Duodenal mucosa (tissue), 2 donors: Measurements from ENCODE around the gene SPPL3.

Experiments
- H3K27ac ChIP-seq: one replicate; pipeline ENCODE4 v1.7.0; 2013; ENCODE audit warnings: low read depth, low read length
- H3K27me3 ChIP-seq, 2 donors: one replicate each; pipeline ENCODE4 v1.7.0; 2013; ENCODE audit warnings: low read length in 2 of 2, control low read depth in 1 of 2; ENCODE audit not compliant: insufficient read depth in 2 of 2, control insufficient read depth in 1 of 2
- H3K36me3 ChIP-seq, 2 donors: one replicate each; pipeline ENCODE4 v1.7.0; 2013; ENCODE audit warnings: low read length in 2 of 2, control low read depth in 1 of 2; ENCODE audit not compliant: insufficient read depth in 2 of 2, control insufficient read depth in 1 of 2
- H3K4me1 ChIP-seq, 2 donors: one replicate each; pipeline ENCODE4 v1.7.0; 2013; ENCODE audit warnings: low read length in 2 of 2, control low read depth in 1 of 2; ENCODE audit not compliant: insufficient read depth in 2 of 2, control insufficient read depth in 1 of 2
- H3K4me3 ChIP-seq, 2 donors: one replicate each; pipeline ENCODE4 v1.7.0; 2013; ENCODE audit warnings: low read length in 2 of 2, low read depth in 1 of 2
- H3K9ac ChIP-seq, 2 donors: one replicate each; pipeline ENCODE4 v1.7.0; 2013; ENCODE audit warnings: low read length in 2 of 2, low read depth in 1 of 2
- H3K9me3 ChIP-seq, 2 donors: one replicate each; pipeline ENCODE4 v1.7.0; 2013; ENCODE audit warnings: low read length in 2 of 2, control low read depth in 1 of 2; ENCODE audit not compliant: control insufficient read depth in 1 of 2

SPPL3 gene

DNA sequence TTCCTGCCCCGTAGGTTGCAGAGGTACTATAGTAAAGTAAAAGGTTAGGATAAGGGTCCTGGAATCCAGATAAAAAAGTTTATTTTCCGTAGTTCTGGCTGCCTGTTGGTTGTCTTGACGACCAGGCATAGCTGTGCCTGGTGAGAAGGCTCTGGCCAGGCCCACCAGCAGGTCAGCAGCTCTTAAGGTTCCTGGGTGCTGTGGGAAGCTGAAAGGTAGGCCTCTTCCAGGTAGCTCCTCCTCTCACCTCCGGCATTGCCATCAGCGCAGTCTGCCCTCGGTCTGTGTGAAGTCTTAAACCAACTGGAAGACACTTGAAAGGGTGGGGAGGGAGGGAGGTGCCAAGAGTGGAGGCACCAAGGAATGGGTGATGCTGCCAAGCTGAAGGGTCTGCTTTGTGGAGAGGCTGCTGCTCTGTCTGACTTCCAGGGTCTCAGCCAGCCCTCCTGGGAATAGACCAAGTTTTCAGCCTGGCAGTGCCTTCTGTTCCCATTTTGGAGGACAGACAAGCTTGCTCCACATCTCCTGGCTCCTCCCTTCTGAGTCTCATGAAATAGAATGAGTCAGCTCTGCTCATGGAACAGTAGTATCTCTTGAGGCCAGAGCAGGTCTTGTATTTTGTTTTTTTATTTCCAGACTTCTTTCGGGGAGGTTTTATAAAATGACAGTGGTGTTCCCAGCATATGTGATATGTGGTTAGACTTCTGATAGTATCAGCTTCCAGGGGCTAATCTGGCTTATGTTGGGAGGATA is 183.7 kb downstream of the SPPL3 start:
- Histone ChIP-seq H3K4me3 (no peak overlapping the region), H3K27ac (no peak overlapping the region), H3K4me1 (peaks cover 34 to 47% of the 10 kb centered on the region in 2 donors), H3K9ac (peak overlapping the region; percentile 33), H3K36me3 (peaks cover 28 to 66% of the 10 kb centered on the region in 2 donors), H3K9me3 (no peaks in the 10 kb centered on the region), H3K27me3 (no peaks in the 10 kb centered on the region)

DNA sequence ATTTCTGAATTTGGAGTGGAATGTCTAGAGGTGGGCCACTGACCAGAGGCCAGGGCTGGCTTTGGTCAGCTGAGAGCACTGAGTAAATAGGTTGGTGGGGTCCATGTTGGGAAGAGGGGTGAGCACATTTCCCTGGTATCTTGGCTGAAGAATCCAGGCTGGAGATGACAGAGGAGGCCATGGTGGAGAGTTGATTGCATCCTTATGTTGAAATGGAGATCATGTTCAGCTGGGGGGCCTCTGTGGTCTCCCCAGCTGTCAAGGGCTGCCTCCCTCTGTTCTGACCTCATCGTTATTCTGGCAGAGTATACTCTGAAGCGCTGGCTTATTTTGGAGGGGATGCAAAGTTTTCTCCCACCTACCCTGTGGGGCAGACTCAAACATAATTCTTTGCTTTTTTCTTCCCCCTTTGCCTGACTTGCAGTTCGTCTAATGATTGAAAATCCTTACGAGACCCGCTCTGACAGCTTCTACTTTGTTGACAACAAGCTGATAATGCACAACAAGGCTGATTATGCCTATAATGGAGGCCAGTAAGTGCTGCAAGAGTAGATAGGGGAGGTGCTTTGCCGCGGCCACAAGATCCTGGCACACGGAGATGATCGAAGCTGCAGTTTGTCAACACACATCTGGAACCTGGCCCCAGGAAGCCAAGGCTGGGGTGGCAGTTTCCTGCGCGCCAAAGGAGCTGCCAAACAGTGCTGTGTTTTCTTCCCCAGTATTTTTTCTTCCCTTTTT is 184.5 kb downstream of the SPPL3 start:
- peak overlapping the region; percentile 19 to 48 for H3K4me3 ChIP-seq
- peak overlapping the region; percentile 54 for H3K27ac ChIP-seq
- H3K9ac ChIP-seq = peak overlapping the region; percentile 33
- no peaks in the 10 kb centered on the region for H3K9me3 ChIP-seq
- peaks cover 27 to 40% of the 10 kb centered on the region in 2 donors for H3K4me1 ChIP-seq
- H3K27me3 ChIP-seq = no peaks in the 10 kb centered on the region
- H3K36me3 ChIP-seq = peaks cover 28 to 70% of the 10 kb centered on the region in 2 donors

DNA sequence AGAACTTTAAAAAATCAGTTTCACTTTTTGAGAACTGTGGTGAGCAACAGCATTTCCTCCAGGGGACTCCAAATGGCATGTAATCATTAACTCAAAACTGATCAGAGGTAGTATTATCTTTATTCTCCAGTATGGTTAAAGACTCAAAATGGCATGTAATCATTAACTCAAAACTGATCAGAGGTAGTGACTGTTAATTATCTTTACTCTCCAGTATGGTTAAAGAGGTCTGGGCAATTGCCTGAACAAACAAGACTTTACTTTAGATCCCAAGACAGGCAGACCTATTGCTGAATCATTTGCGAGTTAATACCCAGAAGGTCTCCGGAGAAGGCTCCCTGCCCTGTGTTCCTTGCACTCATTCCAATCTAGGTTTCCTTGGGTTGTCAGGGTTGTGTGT is 185.1 kb downstream of the SPPL3 start:
- H3K4me1 ChIP-seq = peaks cover 27 to 37% of the 10 kb centered on the region in 2 donors

DNA sequence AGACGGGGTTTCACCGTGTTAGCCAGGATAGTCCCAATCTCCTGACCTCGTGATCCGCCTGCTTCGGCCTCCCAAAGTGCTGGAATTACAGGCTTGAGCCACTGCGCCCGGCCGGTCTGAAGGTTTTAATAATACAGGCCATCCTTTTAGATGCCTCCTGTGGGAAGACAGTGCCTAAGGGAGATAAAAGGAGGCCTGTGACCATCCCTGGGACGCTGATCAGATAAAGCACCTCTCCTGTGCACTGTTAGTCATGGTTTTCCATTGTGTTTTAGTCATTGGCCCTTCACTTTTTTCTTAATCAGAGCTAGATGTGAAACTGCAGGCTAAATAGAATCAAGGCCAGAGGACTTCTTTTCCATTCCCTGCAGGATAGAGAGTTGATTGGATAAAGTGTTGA is 186.1 kb downstream of the SPPL3 start:
- Histone ChIP-seq H3K36me3 (peaks cover 31 to 69% of the 10 kb centered on the region in 2 donors), H3K27ac (no peak overlapping the region), H3K9me3 (no peaks in the 10 kb centered on the region)

More for the DNA sequence above, 185.1 kb downstream of the SPPL3 start:
- no peaks in the 10 kb centered on the region for H3K27me3 ChIP-seq
- H3K36me3 ChIP-seq = peaks cover 28 to 70% of the 10 kb centered on the region in 2 donors
- H3K9ac ChIP-seq = peak overlapping the region; percentile 33
- peak overlapping the region; percentile 25 to 48 for H3K4me3 ChIP-seq
- peak overlapping the region; percentile 54 for H3K27ac ChIP-seq
- H3K9me3 ChIP-seq = no peaks in the 10 kb centered on the region

DNA sequence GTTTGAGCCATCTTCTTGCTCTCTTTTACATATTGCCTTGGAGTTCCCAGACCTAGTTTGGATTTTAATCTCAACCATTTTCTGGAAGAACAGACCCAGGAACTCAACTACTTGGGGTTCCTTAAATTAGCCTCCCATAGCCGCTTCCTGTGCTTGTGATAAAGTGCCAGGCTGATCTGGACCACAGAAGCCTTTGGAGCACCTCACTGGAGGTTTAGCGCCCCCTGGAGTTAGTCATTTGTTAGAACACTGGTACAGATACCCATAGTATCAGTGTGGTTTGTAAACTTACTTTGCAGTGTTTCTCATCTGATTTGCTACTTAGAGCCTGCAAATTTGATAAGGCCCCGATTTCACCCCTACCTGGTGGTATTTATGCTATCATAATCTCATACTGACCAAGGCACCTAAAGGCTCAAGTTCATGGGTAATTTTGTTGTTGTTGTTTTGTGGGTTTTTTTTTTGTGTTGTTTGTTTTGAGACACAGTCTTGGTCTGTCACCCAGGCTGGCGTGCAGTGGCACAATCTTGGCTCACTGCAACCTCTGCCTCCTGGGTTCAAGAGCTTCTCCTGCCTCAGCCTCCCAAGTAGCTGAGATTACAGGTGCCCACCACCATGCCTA is 190.2 kb downstream of the SPPL3 start:
- Histone ChIP-seq H3K4me3 (no peak overlapping the region), H3K4me1 (peaks cover 35 to 40% of the 10 kb centered on the region in 2 donors), H3K9ac (no peak overlapping the region)

More for the DNA sequence above, 186.1 kb downstream of the SPPL3 start:
- H3K4me1 ChIP-seq = peaks cover 30 to 37% of the 10 kb centered on the region in 2 donors
- peak overlapping the region in 1 of 2 donors; percentile 41 for H3K4me3 ChIP-seq
- no peaks in the 10 kb centered on the region for H3K27me3 ChIP-seq
- H3K9ac ChIP-seq = no peak overlapping the region

DNA sequence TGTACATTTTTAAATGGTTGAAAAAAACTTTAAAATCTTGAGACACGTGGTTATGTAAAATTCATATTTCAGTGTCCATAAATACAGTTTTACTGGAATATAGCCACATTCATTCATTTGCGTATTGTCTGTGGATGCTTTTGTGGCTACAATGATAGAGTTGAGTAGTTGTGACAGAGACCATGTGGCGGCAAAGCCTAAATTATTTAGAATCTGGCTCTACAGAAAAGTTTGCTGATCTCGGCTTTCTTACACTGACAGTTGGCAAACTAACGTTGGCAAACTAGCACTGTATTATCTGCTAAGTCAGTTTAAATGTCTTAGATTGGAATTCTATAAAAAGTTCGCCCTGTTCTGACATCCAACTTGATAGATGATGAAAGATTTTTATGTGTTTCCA is 191.5 kb downstream of the SPPL3 start:
- no peak overlapping the region for H3K9ac ChIP-seq
- H3K36me3 ChIP-seq = peaks cover 13 to 25% of the 10 kb centered on the region in 2 donors
- H3K4me1 ChIP-seq = peaks cover 25 to 31% of the 10 kb centered on the region in 2 donors
- H3K9me3 ChIP-seq = no peaks in the 10 kb centered on the region
- no peak overlapping the region for H3K4me3 ChIP-seq
- H3K27ac ChIP-seq = no peak overlapping the region
- no peaks in the 10 kb centered on the region for H3K27me3 ChIP-seq

More for the DNA sequence above, 190.2 kb downstream of the SPPL3 start:
- H3K9me3 ChIP-seq = no peaks in the 10 kb centered on the region
- no peaks in the 10 kb centered on the region for H3K27me3 ChIP-seq
- peaks cover 13 to 31% of the 10 kb centered on the region in 2 donors for H3K36me3 ChIP-seq
- no peak overlapping the region for H3K27ac ChIP-seq
